LNCaP clone FGC (cell line): ENCODE results near the gene MMP3.

Experiments used
- DNase-seq: peaks from one replicate; pipeline ENCODE4 v3.0.0-alpha.2; 2011; ENCODE audit warnings: low read depth
- H3K4me3 ChIP-seq: 2 replicates; pipeline ENCODE4 v1.5.1; 2011; ENCODE audit warnings: mild to moderate bottlenecking, low read depth, low read length, control low read depth
- CTCF ChIP-seq: IDR thresholded peaks from 2 replicates; pipeline ENCODE4 v1.5.1; 2012; ENCODE audit warnings: mild to moderate bottlenecking; ENCODE audit not compliant: control insufficient read depth, insufficient read depth; ENCODE audit errors: extremely low read depth

Gene MMP3

GRCh38 chr11:102806296-102806695, 37.1 kb downstream of the MMP3 start:
- no peak overlapping the region for H3K4me3 ChIP-seq
- no peak for TF ChIP-seq CTCF
- DNase-seq: no peak

- no peak overlapping the region for H3K4me3 ChIP-seq
- DNase-seq: no peak
- TF ChIP-seq CTCF: no peak
These were observed 41.1 kb downstream of the MMP3 start for GRCh38 chr11:102802341-102802740.

GRCh38 chr11:102800767-102801166, 42.6 kb downstream of the MMP3 start:
- no peak for DNase-seq

GRCh38 chr11:102799681-102800340, 43.6 kb downstream of the MMP3 start:
- H3K4me3 ChIP-seq: no peak overlapping the region
- TF ChIP-seq CTCF: no peak
- DNase-seq: no peak

More at GRCh38 chr11:102800767-102801166, 42.6 kb downstream of the MMP3 start:
- no peak for TF ChIP-seq CTCF
- H3K4me3 ChIP-seq: no peak overlapping the region

GRCh38 chr11:102798012-102798746, 45.2 kb downstream of the MMP3 start, which contains the start of gene MMP1:
MMP1 (minus strand) TSS chr11:102798160; CDS start chr11:102798092, 68 bp downstream.
- no peak within 1 kb of the TSS for H3K4me3 ChIP-seq
- TF ChIP-seq CTCF: no peak
- DNase-seq: no peak

GRCh38 chr11:102794382-102794781, 49.0 kb downstream of the MMP3 start:
- no peak for DNase-seq
- H3K4me3 ChIP-seq: no peak overlapping the region
- TF ChIP-seq CTCF: peak; percentile 41
